ENCODE data around the gene PREX1.
A peak's percentile ranks its signal among the peaks of the same experiment; 100 is the strongest.

The PREX1 gene

GRCh38 chr20:48783533-48784272, 44.1 kb downstream of the PREX1 start:
- no peak overlapping the region for H3K27ac ChIP-seq
- no peaks in the 10 kb centered on the region for H3K27me3 ChIP-seq (replicated peaks)
- no peaks in the 10 kb centered on the region for H3K36me3 ChIP-seq (replicated peaks)
- in situ Hi-C loops (cut with HindIII; ENCODE audit: low pct_ligation_motif_present, low sequenced_read_pairs) = no loop called here
- TF ChIP-seq, protein P1, sequence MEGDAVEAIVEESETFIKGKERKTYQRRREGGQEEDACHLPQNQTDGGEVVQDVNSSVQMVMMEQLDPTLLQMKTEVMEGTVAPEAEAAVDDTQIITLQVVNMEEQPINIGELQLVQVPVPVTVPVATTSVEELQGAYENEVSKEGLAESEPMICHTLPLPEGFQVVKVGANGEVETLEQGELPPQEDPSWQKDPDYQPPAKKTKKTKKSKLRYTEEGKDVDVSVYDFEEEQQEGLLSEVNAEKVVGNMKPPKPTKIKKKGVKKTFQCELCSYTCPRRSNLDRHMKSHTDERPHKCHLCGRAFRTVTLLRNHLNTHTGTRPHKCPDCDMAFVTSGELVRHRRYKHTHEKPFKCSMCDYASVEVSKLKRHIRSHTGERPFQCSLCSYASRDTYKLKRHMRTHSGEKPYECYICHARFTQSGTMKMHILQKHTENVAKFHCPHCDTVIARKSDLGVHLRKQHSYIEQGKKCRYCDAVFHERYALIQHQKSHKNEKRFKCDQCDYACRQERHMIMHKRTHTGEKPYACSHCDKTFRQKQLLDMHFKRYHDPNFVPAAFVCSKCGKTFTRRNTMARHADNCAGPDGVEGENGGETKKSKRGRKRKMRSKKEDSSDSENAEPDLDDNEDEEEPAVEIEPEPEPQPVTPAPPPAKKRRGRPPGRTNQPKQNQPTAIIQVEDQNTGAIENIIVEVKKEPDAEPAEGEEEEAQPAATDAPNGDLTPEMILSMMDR (IDR thresholded peaks at IDR 0.05; ENCODE audit: low read depth, low read length, missing control alignments) = no peak
- no peak overlapping the region for H3K4me3 ChIP-seq (ENCODE audit: low read depth, low read length)
- peak; percentile 67 for DNase-seq

DNA sequence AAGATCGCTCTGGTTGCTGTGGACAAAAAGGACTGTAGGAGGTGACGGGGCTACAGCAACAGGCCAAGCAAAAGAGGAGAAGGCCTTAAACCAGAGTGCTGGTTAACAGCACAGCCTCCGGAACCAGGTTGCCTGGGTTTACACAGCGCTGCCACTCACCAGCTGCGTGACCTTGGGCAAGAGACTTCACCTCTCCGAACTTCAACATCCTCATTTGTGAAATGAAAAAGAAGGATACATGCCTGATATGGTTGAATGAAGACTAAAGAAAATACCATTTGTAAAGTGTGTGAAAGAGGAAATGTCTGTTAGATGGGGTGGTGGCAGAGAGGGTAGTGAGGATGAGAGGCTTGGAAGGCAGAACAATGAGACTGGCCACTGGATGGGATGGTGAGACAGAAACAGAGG, 44.9 kb downstream of the PREX1 start:
- Histone ChIP-seq H3K4me3 (ENCODE audit: low read depth, low read length) (no peak overlapping the region), H3K27ac (no peak overlapping the region), H3K27me3 (replicated peaks) (no peaks in the 10 kb centered on the region), H3K36me3 (replicated peaks) (no peaks in the 10 kb centered on the region)
- no peak for DNase-seq
- TF ChIP-seq, protein P1 (IDR thresholded peaks at IDR 0.05; ENCODE audit: low read depth, low read length, missing control alignments) = no peak
- in situ Hi-C loops (cut with HindIII; ENCODE audit: low pct_ligation_motif_present, low sequenced_read_pairs) = no loop called here

DNA sequence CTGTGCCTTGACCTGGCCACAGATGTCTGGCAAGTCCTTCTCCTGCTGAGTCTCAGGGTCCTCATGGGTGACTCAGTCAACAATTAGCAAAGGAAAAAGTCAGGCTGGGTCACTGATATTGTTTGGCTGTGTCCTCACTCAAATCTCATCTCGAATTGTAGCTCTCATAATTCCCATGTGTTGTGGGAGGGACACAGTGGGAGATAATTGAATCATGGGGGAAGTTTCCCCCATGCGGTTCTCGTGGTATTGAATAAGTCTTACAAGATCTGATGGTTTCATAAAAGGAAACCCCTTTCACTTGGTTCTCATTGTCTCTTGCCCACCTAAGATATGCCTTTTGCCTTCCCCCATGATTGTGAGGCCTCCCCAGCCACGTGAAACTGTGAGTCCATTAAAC, 45.7 kb downstream of the PREX1 start:
- Histone ChIP-seq H3K36me3 (replicated peaks) (no peaks in the 10 kb centered on the region), H3K27ac (no peak overlapping the region), H3K27me3 (replicated peaks) (no peaks in the 10 kb centered on the region), H3K4me3 (ENCODE audit: low read depth, low read length) (no peak overlapping the region)
- TF ChIP-seq, protein P1 (IDR thresholded peaks at IDR 0.05; ENCODE audit: low read depth, low read length, missing control alignments) = no peak
- no peak for DNase-seq
- in situ Hi-C loops (cut with HindIII; ENCODE audit: low pct_ligation_motif_present, low sequenced_read_pairs) = no loop called here

- in situ Hi-C loops (cut with HindIII; ENCODE audit: low pct_ligation_motif_present, low sequenced_read_pairs) = no loop called here
- Histone ChIP-seq H3K27ac (no peak overlapping the region), H3K36me3 (replicated peaks) (no peaks in the 10 kb centered on the region)
Observed at GRCh38 chr20:48781634-48782033, 46.2 kb downstream of the PREX1 start.

GRCh38 chr20:48779435-48779834, 48.4 kb downstream of the PREX1 start:
- in situ Hi-C loops (cut with HindIII; ENCODE audit: low pct_ligation_motif_present, low sequenced_read_pairs) = no loop called here
- H3K27me3 ChIP-seq (replicated peaks) = no peaks in the 10 kb centered on the region
- no peaks in the 10 kb centered on the region for H3K36me3 ChIP-seq (replicated peaks)
- no peak overlapping the region for H3K4me3 ChIP-seq (ENCODE audit: low read depth, low read length)
- H3K27ac ChIP-seq = no peak overlapping the region
- DNase-seq = no peak
- TF ChIP-seq, protein P1 (IDR thresholded peaks at IDR 0.05; ENCODE audit: low read depth, low read length, missing control alignments) = no peak

More at GRCh38 chr20:48781634-48782033, 46.2 kb downstream of the PREX1 start:
- H3K27me3 ChIP-seq (replicated peaks) = no peaks in the 10 kb centered on the region
- TF ChIP-seq, protein P1 (IDR thresholded peaks at IDR 0.05; ENCODE audit: low read depth, low read length, missing control alignments) = no peak
- DNase-seq = no peak
- H3K4me3 ChIP-seq (ENCODE audit: low read depth, low read length) = no peak overlapping the region

- no peaks in the 10 kb centered on the region for H3K27me3 ChIP-seq (replicated peaks)
- TF ChIP-seq, protein P1 (IDR thresholded peaks at IDR 0.05; ENCODE audit: low read depth, low read length, missing control alignments) = no peak
- DNase-seq = no peak
- no peak overlapping the region for H3K27ac ChIP-seq
- H3K36me3 ChIP-seq (replicated peaks) = no peaks in the 10 kb centered on the region
- in situ Hi-C loops (cut with HindIII; ENCODE audit: low pct_ligation_motif_present, low sequenced_read_pairs) = no loop called here
- H3K4me3 ChIP-seq (ENCODE audit: low read depth, low read length) = no peak overlapping the region
Observed at GRCh38 chr20:48777821-48778220, 50.0 kb downstream of the PREX1 start.
